ENCODE measurements around the gene SAMD8. TPM values are rescaled to one million over a fixed set of nuclear protein-coding genes. Genes with fewer than 3 reads are reported as not detected.
A peak's percentile ranks its signal among the peaks of the same experiment; 100 is the strongest.
"Not testable (repeated sequence)": the region's sequence is repeated elsewhere in the genome, so short reads cannot be mapped to it uniquely, and the experiment has no call there.

Gene SAMD8
- total and polyA plus RNA-seq, 8 donors: 12.9 to 22.4 (median 14.2) TPM

- H3K4me3 ChIP-seq: no peak overlapping the region
- no peak for TF ChIP-seq CTCF (IDR thresholded peaks at IDR 0.05)
- DNase-seq: peak in 1 of 4 donors; percentile 46
- no peaks in the 10 kb centered on the region for H3K36me3 ChIP-seq
- peaks cover 0 to 6% of the 10 kb centered on the region in 2 donors for H3K4me1 ChIP-seq
- no peak overlapping the region for H3K27ac ChIP-seq
- intact Hi-C loops (cut with DNase I): no loop called here
- no peaks in the 10 kb centered on the region for H3K9me3 ChIP-seq
- H3K27me3 ChIP-seq: no peaks in the 10 kb centered on the region
- ATAC-seq: peak; percentile 78
These were observed 91.0 kb downstream of the SAMD8 start for GRCh38 chr10:75202321-75203045.

- H3K27ac ChIP-seq; ATAC-seq; H3K27me3 ChIP-seq; H3K9me3 ChIP-seq; H3K4me3 ChIP-seq; intact Hi-C loops (cut with DNase I); H3K4me1 ChIP-seq; DNase-seq; H3K36me3 ChIP-seq: not testable (repeated sequence)
These were observed 91.7 kb downstream of the SAMD8 start for GRCh38 chr10:75203046-75203620.

- no peak for TF ChIP-seq CTCF (IDR thresholded peaks at IDR 0.05)
- Histone ChIP-seq H3K9me3 (no peaks in the 10 kb centered on the region), H3K4me1 (peaks cover 0 to 7% of the 10 kb centered on the region in 2 donors), H3K4me3 (no peak overlapping the region), H3K27ac (no peak overlapping the region), H3K36me3 (no peaks in the 10 kb centered on the region), H3K27me3 (no peaks in the 10 kb centered on the region)
- ATAC-seq (no peak), DNase-seq (no peak)
- intact Hi-C loops (cut with DNase I): no loop called here
These were observed 92.3 kb downstream of the SAMD8 start for GRCh38 chr10:75203724-75204123.

- intact Hi-C loops (cut with DNase I): no loop called here
- TF ChIP-seq CTCF (IDR thresholded peaks at IDR 0.05): no peak
- no peak for ATAC-seq
These were observed 94.5 kb downstream of the SAMD8 start for GRCh38 chr10:75205908-75206307.

GRCh38 chr10:75206638-75207037 is 95.2 kb downstream of the SAMD8 start:
- H3K27me3 ChIP-seq; DNase-seq; H3K4me3 ChIP-seq; ATAC-seq; H3K9me3 ChIP-seq; H3K36me3 ChIP-seq; H3K27ac ChIP-seq; intact Hi-C loops (cut with DNase I): not testable (repeated sequence)
- peaks cover 3 to 22% of the 10 kb centered on the region in 2 donors for H3K4me1 ChIP-seq

More at GRCh38 chr10:75205908-75206307, 94.5 kb downstream of the SAMD8 start:
- Histone ChIP-seq H3K4me3 (no peak overlapping the region), H3K36me3 (no peaks in the 10 kb centered on the region), H3K9me3 (no peaks in the 10 kb centered on the region), H3K27ac (no peak overlapping the region), H3K4me1 (peaks cover 0 to 19% of the 10 kb centered on the region in 2 donors), H3K27me3 (no peaks in the 10 kb centered on the region)
- DNase-seq: no peak

GRCh38 chr10:75207079-75207856 is 95.8 kb downstream of the SAMD8 start:
- H3K4me1 ChIP-seq: peaks cover 10 to 28% of the 10 kb centered on the region in 2 donors
- ATAC-seq (no peak), DNase-seq (no peak)
- H3K9me3 ChIP-seq: no peaks in the 10 kb centered on the region
- H3K27ac ChIP-seq: no peak overlapping the region
- intact Hi-C loops (cut with DNase I): no loop called here
- no peak for TF ChIP-seq CTCF (IDR thresholded peaks at IDR 0.05)
- peaks cover 0 to 2% of the 10 kb centered on the region in 2 donors for H3K36me3 ChIP-seq
- H3K27me3 ChIP-seq: no peaks in the 10 kb centered on the region
- H3K4me3 ChIP-seq: no peak overlapping the region

Measured in left lung (tissue), 10 donors.